Esophagus muscularis mucosa (tissue), 4 donors: ENCODE results near the gene IL2RA. TPM values are rescaled to one million over a fixed set of nuclear protein-coding genes. Genes with fewer than 3 reads are reported as not detected.

Experiments used
- DNase-seq: peaks from one replicate; pipeline ENCODE4 v3.0.0-alpha.2; 2017; ENCODE audit errors: extremely low spot score
- H3K27ac ChIP-seq, 4 donors: fragments of 200-600 bp; sonication (generic); replicated peaks in 1 of 4; 1 replicate in 3 of 4; 2 replicates in 1 of 4; pipeline ENCODE4 v1.5.1; 2016 to 2019; ENCODE audit warnings: mild to moderate bottlenecking in 1 of 4
- H3K27me3 ChIP-seq, 4 donors: fragments of 200-600 bp; sonication (generic); one replicate each; pipeline versions ENCODE4 v1.5.1 to v1.6.0; 2016 to 2019
- H3K36me3 ChIP-seq, 4 donors: fragments of 200-600 bp; sonication (generic); one replicate each; pipeline ENCODE4 v1.5.1; 2016 to 2019
- H3K4me1 ChIP-seq, 4 donors: fragments of 200-600 bp; sonication (generic); one replicate each; pipeline ENCODE4 v1.5.1; 2016 to 2019
- H3K4me3 ChIP-seq, 4 donors: fragments of 200-600 bp; sonication (generic); 1 replicate in 2 of 4; 2 replicates in 2 of 4; pipeline ENCODE4 v1.5.1; 2016 to 2019; ENCODE audit warnings: mild to moderate bottlenecking in 4 of 4, moderate library complexity in 1 of 4
- H3K9me3 ChIP-seq, 4 donors: fragments of 200-600 bp; sonication (generic); 1 replicate in 3 of 4; 2 replicates in 1 of 4; pipeline ENCODE4 v1.5.1; 2016 to 2019
- EP300 ChIP-seq: sonication (generic); formaldehyde crosslinking; IDR thresholded peaks from one replicate; pipeline ENCODE4 v1.6.1; 2017; ENCODE audit warnings: antibody characterized with exemption
- POLR2A ChIP-seq: fragments of 450-650 bp; IDR thresholded peaks from one replicate; pipeline ENCODE4 v1.6.1; 2017; ENCODE audit warnings: antibody characterized with exemption, moderate library complexity, mild to moderate bottlenecking, low read depth
- POLR2AphosphoS5 ChIP-seq, 2 donors: sonication (generic); formaldehyde crosslinking; IDR thresholded peaks; one replicate each; pipeline ENCODE4 v1.6.1; 2017; ENCODE audit warnings: antibody characterized with exemption in 2 of 2
- WGBS: methylation state at CpG from one replicate; pipeline ENCODE4 v1.1.5; 2018; 5-methylcytosine and 5-hydroxymethylcytosine counted together
- intact Hi-C: fragments of 100-400 bp; cut with DNase I; formaldehyde crosslinking; loops from one replicate; pipeline ENCODE4 v1.15.1; 2023
- total RNA-seq, 4 donors: library from RNA; depleted of rRNA; stranded (reverse); fragments of >200 nt; gene quantifications; one replicate each; pipeline versions ENCODE4 v1.1.0 to v1.2.1, GENCODE V29; 2016
- TF ChIP-seq, protein P1 (sequence below), 3 experiments: fragments of 200-600 bp in 2 of 3; fragments of 450-650 bp in 1 of 3; sonication (generic) in 2 of 3; IDR thresholded peaks; one replicate each; pipeline ENCODE4 v1.5.1; 2017 to 2019; ENCODE audit warnings: antibody characterized with exemption in 3 of 3, mild to moderate bottlenecking in 2 of 3, moderate library complexity in 1 of 3

The IL2RA gene
- total RNA-seq, 4 donors from 2014 or later, result 0.39 to 17.4 (median 1.1) TPM

DNA sequence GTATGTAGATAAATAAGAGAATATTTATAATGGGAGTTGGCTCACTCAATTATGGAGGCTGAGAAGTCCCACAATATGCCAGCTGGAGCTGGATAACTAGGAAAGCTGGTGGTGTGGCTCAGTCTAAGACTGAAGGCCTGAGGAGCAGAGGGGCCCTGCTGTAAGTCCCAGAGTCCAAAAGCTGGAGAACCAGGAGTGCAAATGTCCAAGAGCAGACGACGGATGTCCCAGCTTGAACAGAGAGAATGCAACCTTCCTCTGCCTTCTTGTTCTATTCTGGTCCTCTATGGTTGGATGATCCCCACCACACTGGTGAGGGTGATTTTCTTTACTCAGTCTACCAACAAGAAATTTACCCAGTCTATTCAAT, 13.2 kb downstream of the IL2RA start:
- 100% methylated on average over 2 of the region's 2 CpGs for WGBS
- H3K9me3 ChIP-seq, result no peaks in the 10 kb centered on the region
- H3K36me3 ChIP-seq, result no peaks in the 10 kb centered on the region
- intact Hi-C loops, result no loop called here
- H3K4me3 ChIP-seq, result no peak overlapping the region
- H3K27me3 ChIP-seq, result no peaks in the 10 kb centered on the region
- peak; percentile 78 for DNase-seq
- no peak overlapping the region for H3K27ac ChIP-seq
- H3K4me1 ChIP-seq, result peaks cover 24 to 42% (median 31%) of the 10 kb centered on the region in 4 donors
- TF ChIP-seq, protein P1, sequence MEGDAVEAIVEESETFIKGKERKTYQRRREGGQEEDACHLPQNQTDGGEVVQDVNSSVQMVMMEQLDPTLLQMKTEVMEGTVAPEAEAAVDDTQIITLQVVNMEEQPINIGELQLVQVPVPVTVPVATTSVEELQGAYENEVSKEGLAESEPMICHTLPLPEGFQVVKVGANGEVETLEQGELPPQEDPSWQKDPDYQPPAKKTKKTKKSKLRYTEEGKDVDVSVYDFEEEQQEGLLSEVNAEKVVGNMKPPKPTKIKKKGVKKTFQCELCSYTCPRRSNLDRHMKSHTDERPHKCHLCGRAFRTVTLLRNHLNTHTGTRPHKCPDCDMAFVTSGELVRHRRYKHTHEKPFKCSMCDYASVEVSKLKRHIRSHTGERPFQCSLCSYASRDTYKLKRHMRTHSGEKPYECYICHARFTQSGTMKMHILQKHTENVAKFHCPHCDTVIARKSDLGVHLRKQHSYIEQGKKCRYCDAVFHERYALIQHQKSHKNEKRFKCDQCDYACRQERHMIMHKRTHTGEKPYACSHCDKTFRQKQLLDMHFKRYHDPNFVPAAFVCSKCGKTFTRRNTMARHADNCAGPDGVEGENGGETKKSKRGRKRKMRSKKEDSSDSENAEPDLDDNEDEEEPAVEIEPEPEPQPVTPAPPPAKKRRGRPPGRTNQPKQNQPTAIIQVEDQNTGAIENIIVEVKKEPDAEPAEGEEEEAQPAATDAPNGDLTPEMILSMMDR (IDR thresholded peaks at IDR 0.05), result no peak
- TF ChIP-seq POLR2AphosphoS5 (IDR thresholded peaks at IDR 0.05) (no peak), POLR2A (no peak), EP300 (no peak)

DNA sequence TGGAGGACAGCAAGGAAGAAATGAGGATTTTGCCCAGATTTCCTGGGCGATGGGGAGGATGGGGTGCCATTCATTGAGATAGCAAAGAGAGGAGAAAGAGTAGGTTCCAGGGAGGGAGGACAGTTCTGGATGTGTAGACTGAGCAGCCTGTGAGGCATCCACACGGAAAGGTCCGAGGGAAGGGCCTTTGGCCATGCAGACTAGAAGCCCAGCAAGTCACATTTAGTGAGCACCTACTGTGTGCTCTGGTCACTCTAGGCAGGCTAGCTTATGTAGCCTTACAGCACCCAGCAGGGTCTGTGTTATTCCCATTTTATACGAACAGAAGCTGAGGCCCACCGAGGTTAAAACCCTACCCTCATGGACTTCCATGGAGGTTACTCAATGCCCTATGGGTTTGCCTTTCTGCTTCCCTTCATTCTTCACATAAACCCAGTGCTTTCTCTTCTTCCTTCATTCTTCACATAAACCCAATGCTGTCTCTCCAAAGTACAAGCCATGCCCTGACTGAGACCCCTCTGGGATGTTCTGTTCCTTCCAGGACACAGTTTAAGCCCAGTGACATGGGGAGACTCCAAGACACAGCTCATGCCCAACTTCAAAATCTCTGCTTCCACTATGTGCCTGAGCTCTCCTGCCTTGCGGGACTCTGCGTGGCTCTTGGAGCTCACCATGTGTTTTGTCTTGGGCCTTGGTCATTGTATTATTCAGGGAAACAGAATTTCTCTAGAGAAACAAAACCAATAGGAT, 13.7 kb downstream of the IL2RA start:
- intact Hi-C loops, result no loop called here
- peak; percentile 66 for DNase-seq
- TF ChIP-seq, protein P1 (IDR thresholded peaks at IDR 0.05), result no peak
- Histone ChIP-seq H3K4me3 (no peak overlapping the region), H3K9me3 (no peaks in the 10 kb centered on the region), H3K4me1 (peaks cover 22 to 38% (median 27%) of the 10 kb centered on the region in 4 donors), H3K36me3 (no peaks in the 10 kb centered on the region), H3K27ac (no peak overlapping the region), H3K27me3 (no peaks in the 10 kb centered on the region)
- 90% methylated on average over 7 of the region's 7 CpGs for WGBS

DNA sequence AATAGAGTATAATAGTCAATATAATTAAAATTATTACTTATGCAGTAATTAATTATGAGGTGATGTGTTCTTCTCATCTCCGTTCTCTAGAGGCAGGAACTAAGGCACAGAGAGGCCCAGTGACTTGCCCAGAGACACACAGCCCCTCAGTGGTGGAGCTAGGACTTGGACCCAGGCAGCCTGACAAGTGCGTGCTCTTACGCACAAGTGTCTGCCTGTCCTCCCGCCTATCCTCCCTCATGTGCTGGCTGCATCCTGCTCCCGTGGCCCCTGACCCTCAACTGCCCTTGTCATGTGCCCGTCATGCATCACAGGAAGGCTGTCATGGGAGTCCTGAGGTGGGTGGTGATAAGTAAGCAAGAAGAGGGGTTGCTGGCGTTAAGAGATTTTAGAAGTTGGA, 14.3 kb downstream of the IL2RA start:
- Histone ChIP-seq H3K4me3 (no peak overlapping the region), H3K9me3 (no peaks in the 10 kb centered on the region), H3K36me3 (no peaks in the 10 kb centered on the region), H3K4me1 (peaks cover 16 to 32% (median 22%) of the 10 kb centered on the region in 4 donors), H3K27me3 (no peaks in the 10 kb centered on the region), H3K27ac (no peak overlapping the region)
- intact Hi-C loops, result no loop called here
- WGBS, result 80% methylated on average over 7 of the region's 7 CpGs
- DNase-seq, result peak; percentile 72
- TF ChIP-seq POLR2A (no peak), POLR2AphosphoS5 (IDR thresholded peaks at IDR 0.05) (no peak), EP300 (no peak)
- TF ChIP-seq, protein P1 (IDR thresholded peaks at IDR 0.05), result no peak

DNA sequence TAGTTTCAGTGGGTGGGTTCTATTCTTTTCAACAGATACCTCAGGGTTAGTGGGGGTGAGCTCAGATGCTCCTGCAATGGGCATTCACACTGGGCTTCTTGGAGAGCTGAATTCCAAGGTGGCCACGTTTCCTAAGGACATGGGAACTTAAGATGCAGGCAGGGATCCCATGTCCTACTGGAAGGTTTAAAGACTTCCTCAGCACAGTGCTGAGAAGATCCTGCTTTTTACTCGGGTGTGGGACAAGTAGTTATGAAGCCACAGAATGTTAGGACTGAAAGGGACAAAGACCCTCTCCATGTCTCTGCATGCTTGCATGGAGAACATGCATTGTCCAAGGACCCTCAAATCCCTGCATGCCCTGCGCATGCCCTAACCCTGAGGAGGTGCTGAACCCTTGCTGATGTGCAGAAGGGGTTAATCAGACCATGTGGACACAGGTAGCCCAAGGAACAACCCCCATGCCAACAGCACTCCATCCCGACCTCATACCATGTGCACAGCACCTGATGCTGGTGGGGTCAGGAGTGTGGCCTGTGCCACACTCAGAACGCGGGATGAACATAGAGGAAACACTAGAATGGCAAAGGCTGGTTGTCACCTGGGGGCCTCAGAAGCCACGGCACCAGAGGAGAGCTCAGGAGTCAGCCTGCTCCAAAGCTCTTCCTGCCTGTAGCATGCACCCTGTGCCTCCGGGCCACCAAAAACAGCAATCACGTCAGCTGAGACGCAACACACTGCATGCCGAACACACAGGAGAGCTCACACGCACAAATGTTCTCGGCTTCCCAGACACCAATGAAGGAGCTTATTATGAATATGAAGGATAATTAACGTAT, 15.2 kb downstream of the IL2RA start:
- Histone ChIP-seq H3K4me3 (no peak overlapping the region), H3K9me3 (no peaks in the 10 kb centered on the region), H3K27me3 (no peaks in the 10 kb centered on the region), H3K27ac (no peak overlapping the region), H3K4me1 (peaks cover 12 to 23% (median 16%) of the 10 kb centered on the region in 4 donors), H3K36me3 (no peaks in the 10 kb centered on the region)
- peak; percentile 60 for DNase-seq
- intact Hi-C loops, result no loop called here
- no peak for TF ChIP-seq EP300
- TF ChIP-seq, protein P1 (IDR thresholded peaks at IDR 0.05), result no peak
- no peak for TF ChIP-seq POLR2AphosphoS5 (IDR thresholded peaks at IDR 0.05)
- no peak for TF ChIP-seq POLR2A
- 76% methylated on average over 10 of the region's 14 CpGs for WGBS
